Measurements from ENCODE around the gene C11orf68. TPM values are rescaled to one million over a fixed set of nuclear protein-coding genes. Genes with fewer than 3 reads are reported as not detected.

C11orf68 gene
- total and polyA plus RNA-seq, 2 experiments from 2014 or later: 16.8 to 23.2 TPM

- Histone ChIP-seq H2AFZ (no peak overlapping the region), H3K79me2 (replicated peaks; ENCODE audit: insufficient read depth) (peaks cover 7% of the 10 kb centered on the region), H3F3A (replicated peaks; ENCODE audit: low read depth) (0 out of 2 replicates have a peak, but pooled peaks cover 6% of the 10 kb centered on the region), H3K4me3 (no peak overlapping the region), H3K27ac (ENCODE audit: low read depth) (no peak overlapping the region), H3K27me3 (ENCODE audit: insufficient read depth) (no peaks in the 10 kb centered on the region), H3K9me2 (ENCODE audit: insufficient read depth) (no peaks in the 10 kb centered on the region), H3K4me2 (no peak overlapping the region), H3K36me3 (ENCODE audit: insufficient read depth) (no peaks in the 10 kb centered on the region), H3K4me1 (ENCODE audit: insufficient read depth) (peaks cover 10% of the 10 kb centered on the region), H4K20me1 (replicated peaks; ENCODE audit: insufficient read depth) (no peaks in the 10 kb centered on the region)
- peaks cover 3% of the 10 kb centered on the region; the same call in 1 of the 3 replicates for H3K36me3 Mint-ChIP-seq (ENCODE audit: low read depth)
- peaks cover 10% of the 10 kb centered on the region for H3K4me1 Mint-ChIP-seq
- no peak for ATAC-seq
- H3K9me3 Mint-ChIP-seq: no peaks in the 10 kb centered on the region
- peak overlapping the region; percentile 42; the same call in 1 of the 3 replicates for H3K4me3 Mint-ChIP-seq
- no peak overlapping the region for H3K27ac Mint-ChIP-seq
- peaks cover 23% of the 10 kb centered on the region for H3K27me3 Mint-ChIP-seq (ENCODE audit: insufficient read depth, low read depth, poor library complexity)
- TF ChIP-seq REST (IDR thresholded peaks at IDR 0.05; ENCODE audit: unreplicated experiment): no peak
- no peak for TF ChIP-seq NANOG (IDR thresholded peaks at IDR 0.05; ENCODE audit: borderline replicate concordance)
- TF ChIP-seq ZNF331 (CRISPR knock-in tag; IDR thresholded peaks at IDR 0.05; ENCODE audit: low read depth): no peak
- no peak for TF ChIP-seq EZH2phosphoT487 (IDR thresholded peaks at IDR 0.05; ENCODE audit: unreplicated experiment)
- TF ChIP-seq STAT1 (IDR thresholded peaks at IDR 0.05; ENCODE audit: unreplicated experiment): no peak
- TF ChIP-seq ETS1 (IDR thresholded peaks at IDR 0.05): no peak
- TF ChIP-seq POLR2AphosphoS5 (IDR thresholded peaks at IDR 0.05; ENCODE audit: low read depth): no peak
- TF ChIP-seq ZNF462 (CRISPR knock-in tag; IDR thresholded peaks at IDR 0.05): no peak
- no peak for TF ChIP-seq CREB1 (CRISPR knock-in tag; IDR thresholded peaks at IDR 0.05; ENCODE audit: low read depth)
- TF ChIP-seq JUNB (IDR thresholded peaks at IDR 0.05; ENCODE audit: unreplicated experiment): no peak
- TF ChIP-seq EZH2 (IDR thresholded peaks at IDR 0.05; ENCODE audit: low read depth, unreplicated experiment): no peak
- no peak for TF ChIP-seq CTCF (conservative IDR thresholded peaks at IDR 0.05; ENCODE audit: low read depth in 2 of 2)
- TF ChIP-seq ZNF114 (CRISPR knock-in tag; IDR thresholded peaks at IDR 0.05): no peak
- no peak for DNase-seq (ENCODE audit: low spot score)
These were observed 2.5 kb downstream of the C11orf68 start for GRCh38 chr11:65916391-65916790.
